NCI-H526 (cell line): Measurements from ENCODE around the gene CRISPLD2.
"Not testable (repeated sequence)": the region's sequence is repeated elsewhere in the genome, so short reads cannot be mapped to it uniquely, and the experiment has no call there.

Experiments used
- DNase-seq, 2 experiments: peaks; one replicate each; lab custom pipeline; 2025; lab: John Stamatoyannopoulos, UW

The CRISPLD2 gene

GRCh38 chr16:84931107-84931494 lies 111.3 kb downstream of the CRISPLD2 start:
- no peak for DNase-seq

GRCh38 chr16:84931506-84931905 lies 111.7 kb downstream of the CRISPLD2 start:
- no peak for DNase-seq

- no peak for DNase-seq
Measured at GRCh38 chr16:84932681-84933080, 112.9 kb downstream of the CRISPLD2 start.

DNA sequence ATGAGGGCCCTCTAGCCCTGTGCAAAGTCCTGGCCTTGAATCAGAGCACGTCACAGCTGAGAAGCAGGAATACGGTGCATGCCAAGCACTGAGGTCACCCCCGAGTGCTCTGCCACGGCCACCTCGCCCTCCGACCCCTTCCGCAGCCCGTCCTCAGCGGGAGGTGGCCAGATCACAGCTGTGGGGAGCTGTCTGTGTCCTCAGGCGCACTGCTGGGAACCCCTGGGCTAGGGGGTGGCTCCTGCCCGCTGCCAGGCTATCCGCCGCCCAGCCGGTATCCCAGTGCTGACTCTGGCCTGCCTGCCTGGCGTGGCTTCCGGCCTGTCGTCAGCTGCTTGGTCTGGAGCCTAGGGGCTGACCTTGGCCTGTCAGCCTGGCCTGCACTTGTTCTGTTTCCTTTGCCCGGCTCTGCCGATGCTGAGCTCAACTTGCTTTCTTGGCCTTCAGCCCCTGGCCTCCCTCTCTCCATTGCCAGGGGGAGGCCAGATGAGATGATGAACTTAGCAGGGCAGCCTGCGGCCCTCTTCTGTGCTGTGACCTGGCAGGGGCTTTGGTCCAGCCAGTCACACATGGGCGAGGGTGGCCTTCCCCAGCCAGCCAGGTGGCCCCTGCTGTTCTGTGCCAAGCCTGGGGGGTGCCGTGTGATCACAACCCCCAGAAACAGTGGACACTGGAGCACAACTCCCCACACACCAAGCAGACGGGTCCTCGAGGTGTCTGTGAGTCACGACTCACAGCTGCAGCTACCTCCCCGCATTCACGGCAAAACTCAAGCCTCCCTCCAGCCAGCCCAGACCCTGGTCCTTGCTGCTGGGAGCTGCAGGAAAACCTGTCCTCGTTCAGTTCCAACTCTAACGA lies 114.2 kb downstream of the CRISPLD2 start:
- no peak for DNase-seq

DNA sequence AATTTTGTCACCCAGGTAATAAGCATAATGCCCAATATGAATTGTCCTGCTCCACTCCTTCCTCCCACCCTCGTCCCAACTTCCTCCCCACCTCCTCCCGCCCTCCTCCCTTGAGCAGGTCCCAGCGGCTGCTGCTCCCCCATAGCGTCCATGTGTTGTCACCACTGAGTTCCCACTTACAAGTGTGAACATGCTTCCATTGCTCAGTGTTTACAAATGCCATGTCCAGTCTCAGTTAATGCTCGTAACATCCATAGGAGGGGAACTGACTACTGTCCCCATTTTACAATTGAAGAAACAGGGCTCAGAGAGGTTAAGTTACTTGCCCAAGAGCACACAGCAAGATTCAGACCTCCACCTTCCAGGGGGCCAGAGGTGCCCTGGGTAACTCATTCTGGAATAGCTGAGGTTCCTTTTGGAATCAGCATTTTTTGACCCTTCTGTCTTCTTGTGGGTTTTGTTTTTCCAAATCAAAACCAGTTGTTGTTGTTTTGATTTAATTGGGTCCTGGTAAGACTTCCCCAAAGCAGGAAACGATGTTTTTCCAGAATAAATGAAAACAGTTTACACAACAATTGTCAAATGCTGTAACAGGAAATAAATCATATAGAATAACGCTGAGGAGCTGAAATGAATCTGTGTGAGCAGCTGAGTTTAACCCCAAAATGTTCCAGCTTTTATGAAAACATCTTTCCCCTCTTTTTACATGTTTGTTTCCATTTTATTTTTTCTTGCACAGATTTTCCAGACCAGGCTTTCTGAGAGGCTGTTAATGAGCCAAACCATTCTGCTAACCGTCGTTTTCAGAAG lies 117.6 kb downstream of the CRISPLD2 start:
- no peak for DNase-seq

DNA sequence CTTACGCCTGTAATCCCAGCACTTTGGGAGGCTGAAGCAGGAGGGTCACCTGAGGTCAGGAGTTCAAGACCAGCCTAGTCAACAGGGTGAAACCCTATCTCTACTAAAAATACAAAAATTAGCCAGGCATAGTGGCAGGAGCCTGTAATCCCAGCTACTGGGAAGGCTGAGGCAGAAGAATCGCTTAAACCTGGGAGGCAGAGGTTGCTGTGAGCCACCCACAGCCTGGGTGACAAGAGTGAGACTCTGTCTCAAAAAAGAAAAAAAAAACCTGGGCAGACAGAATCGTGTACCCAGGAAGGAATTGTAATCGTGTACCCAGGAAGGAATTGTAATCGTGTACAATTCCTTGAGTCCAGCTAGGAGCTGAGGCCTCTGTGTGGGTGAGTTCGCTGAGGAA lies 118.8 kb downstream of the CRISPLD2 start:
- not testable (repeated sequence) for DNase-seq

DNA sequence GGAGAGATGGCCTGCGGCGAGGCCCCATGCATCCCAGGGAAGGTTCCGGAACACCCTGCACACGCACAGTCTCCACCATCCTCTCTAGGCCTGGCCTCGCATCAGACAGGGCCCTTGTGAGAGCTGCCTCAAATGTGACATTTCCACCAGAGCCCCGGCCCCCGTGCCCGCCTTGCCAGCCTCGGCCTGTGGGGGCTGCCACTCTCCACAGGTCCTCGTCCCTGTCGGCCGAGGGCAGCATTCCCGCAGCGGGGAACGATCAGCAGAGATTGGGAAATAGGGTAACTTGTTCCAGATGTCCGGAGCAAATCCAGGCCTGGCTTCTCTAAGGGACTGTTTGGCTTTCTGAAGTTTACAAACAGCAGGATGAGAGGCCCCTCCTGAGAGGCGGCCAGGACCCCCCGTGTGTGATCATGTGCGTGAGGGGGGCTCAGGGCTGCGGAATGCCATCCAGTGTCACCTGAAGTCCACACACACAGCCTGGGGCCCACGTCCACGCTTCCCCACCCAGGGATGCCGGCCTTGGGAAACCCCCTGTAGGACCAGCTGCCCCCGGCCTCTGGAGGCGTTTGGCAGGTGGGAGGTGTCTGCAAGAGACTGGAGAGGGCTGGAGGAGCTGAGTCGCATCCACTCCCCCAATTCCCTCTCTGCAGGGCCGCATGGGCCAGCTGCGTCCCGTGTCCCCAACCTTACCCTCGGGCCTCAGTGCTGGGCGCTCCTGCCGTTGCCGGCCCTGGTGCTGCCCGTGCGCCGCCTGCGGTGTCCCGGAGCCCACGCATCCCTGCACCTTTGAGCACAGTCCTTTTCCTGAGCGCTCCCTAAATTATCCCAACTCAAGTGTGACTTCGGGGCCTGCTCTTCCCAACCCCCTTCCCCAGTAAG lies 121.1 kb downstream of the CRISPLD2 start:
- DNase-seq: no peak

DNA sequence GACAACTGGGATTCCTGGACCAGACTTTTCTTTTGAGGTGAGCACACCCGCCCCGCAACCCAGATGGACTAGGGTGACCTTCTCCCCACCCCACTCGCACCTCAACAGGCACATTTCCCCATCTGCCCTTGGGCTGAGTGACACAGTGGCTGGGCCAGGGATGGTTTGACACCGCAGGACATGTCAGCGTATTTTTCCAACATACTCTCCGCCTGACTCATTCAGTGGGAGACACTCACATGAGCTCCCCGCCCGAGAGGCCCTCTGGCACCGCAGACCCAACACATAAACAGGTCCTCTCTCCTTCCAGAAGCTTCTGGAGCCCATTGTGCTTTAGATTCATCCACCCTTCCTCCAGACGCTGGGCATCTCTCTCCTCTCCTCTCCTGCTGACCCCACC lies 122.1 kb downstream of the CRISPLD2 start:
- no peak for DNase-seq

- DNase-seq: no peak
Measured at GRCh38 chr16:84942786-84943185, 123.0 kb downstream of the CRISPLD2 start.

DNA sequence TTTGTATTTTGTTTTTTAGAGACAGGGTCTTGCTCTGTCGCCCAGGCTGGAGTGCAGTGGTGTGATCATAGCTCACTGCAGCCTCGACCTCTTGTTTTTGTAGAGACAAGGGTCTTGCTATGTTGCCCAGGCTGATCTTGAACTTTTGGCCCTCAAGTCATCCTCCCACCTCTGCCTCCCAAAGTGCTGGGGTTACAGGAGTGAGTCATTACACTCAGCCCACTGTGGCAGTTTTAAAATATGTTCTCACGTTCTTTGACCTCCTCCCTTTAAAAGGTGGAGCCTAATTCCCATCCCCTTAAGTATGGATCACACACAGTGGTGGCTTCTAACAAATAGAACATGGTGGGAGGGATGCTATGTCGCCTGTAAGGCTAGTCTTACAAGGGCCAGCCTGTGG lies 123.8 kb downstream of the CRISPLD2 start:
- no peak for DNase-seq

DNA sequence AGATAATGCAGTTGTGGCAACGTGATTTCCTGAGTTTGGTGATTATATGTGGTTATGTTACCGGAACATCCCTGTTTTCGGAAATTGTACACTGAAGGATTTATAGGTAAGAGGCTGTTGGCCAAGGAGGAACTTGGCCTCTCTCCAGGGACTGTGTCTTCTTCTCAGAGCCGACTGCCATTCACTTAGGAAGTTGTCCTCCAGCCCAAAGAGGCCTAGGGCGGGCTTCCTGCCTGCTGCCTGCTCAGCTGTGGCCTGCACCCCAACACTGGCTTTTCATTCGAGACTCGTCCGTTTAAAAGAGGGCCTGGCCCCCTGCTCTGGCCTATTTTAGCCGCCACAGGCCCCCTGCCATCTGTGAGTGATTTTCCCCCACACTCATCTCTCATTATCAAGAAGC lies 127.2 kb downstream of the CRISPLD2 start:
- DNase-seq: no peak

DNA sequence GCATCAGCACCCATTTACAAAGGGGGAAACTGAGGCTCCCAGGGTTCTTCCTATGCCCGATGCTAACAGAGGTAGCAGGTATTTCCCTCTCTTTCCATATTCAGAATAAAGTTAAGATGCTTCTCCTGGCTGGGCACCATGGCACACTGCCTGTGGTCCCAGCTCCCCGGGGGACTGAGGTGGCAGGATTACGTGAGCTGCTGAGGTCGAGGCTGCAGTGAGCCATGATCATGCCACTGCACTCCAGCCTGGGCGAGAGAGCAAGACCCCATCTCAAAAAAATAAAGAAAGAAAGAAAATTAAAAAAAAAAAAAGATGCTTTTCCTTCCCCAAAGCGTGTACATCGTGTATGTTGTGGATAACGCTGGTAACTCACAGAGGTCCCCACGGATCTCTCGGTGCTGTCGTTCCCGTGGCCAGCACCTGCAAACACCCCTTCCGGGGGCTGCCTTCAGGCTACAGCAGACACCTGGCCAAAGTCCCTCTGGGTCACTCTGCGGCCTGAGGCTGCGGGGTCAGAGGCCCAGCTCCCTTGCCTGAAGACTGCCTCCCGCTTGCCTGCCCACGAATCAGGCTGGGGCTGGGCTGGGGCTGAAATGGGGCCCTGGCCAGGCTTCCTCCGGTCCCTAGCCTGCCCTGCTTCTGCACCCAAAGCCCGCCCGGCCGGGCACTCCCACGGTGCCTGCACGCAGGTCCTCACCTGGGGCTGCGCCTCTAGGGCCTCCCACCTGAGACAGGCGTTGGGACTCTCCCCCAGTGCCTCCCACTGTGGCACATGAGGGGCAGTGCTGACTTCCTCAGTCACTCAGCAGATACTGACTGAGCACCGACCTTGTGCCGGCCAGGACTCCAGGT lies 128.4 kb downstream of the CRISPLD2 start:
- DNase-seq: no peak

DNA sequence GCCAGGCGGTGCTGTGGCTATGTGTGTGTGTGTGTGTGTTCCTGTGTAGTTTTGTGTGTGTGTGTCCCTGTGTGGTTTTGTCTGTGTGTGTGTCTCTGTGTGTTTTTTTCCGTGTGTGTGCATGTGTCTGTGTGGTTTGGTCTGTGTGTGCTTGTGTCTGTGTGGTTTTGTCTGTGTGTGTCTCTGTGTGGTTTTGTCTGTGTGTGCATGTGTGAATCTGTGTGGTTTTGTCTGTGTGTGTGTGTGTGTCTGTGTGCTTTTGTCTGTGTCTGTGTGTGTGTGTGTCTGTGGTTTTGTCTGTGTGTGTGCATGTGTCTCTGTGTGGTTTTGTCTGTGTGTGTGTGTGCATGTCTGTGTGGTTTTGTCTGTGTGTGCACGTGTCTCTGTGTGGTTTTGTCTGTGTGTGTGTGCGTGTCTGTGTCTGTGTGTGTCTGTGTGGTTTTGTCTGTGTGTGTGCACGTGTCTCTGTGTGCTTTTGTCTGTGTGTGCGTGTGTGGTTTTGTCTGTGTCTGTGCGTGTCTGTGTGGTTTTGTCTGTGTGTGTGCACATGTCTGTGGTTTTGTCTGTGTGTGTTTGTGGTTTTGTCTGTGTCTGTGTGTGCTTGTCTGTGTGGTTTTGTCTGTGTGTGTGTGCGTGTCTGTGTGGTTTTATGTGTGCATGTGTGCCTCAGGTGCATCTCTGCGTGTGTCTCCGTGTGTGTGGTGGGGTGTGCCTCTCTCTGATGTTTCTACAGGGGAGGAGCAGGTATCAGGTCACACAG lies 129.2 kb downstream of the CRISPLD2 start:
- DNase-seq: no peak

DNA sequence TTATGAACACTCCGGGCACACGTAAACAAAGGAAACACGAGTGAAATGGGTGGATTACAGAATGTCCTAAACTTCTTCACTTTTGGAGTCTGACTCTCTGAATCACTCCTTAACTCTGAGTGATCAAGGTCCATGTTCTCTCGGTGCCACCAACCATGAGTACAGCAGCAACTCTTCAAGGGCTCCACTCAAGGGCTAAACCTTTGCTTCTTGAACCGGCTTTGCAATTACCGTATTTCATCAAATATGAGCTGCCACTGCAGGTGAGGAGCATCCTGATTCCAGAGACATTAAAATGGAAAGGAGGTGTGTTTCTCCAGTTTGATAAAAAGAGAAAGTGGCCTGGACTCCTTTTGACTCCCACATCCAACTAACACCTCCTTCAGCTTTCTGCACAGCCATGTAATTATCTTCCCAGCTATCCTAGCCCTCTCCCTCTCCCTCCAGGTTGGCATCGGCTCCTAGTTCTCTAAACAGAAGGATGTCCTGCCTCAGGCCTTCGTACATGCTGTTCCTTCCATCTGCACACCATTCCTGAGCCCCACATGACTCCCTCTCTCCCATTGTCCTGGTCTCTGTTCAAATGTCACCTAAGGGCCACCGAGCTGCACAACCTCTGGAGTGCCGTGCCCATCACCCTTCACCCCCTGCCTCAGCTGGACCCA lies 130.1 kb downstream of the CRISPLD2 start:
- DNase-seq: no peak

DNA sequence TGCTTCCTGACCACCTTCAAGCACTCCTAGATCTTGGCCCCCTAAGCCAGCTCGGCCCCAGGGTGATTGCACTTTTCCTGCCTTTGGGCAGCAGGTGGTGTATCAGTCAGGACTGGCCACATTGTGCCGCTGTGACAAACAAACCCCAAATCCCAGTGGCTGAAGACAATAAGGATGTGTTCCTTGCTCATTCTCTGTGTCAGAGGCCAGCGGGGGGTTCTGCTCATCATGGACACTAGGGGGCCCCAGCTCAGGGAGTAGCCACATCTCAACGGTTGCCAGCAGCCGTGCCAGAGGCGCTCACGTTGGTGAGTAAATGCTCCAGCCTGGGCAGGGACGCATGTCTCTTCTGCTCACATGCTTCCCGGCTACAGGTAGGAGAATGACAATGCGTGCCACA lies 131.1 kb downstream of the CRISPLD2 start:
- DNase-seq: peak in 1 of 2 experiments; percentile 46

DNA sequence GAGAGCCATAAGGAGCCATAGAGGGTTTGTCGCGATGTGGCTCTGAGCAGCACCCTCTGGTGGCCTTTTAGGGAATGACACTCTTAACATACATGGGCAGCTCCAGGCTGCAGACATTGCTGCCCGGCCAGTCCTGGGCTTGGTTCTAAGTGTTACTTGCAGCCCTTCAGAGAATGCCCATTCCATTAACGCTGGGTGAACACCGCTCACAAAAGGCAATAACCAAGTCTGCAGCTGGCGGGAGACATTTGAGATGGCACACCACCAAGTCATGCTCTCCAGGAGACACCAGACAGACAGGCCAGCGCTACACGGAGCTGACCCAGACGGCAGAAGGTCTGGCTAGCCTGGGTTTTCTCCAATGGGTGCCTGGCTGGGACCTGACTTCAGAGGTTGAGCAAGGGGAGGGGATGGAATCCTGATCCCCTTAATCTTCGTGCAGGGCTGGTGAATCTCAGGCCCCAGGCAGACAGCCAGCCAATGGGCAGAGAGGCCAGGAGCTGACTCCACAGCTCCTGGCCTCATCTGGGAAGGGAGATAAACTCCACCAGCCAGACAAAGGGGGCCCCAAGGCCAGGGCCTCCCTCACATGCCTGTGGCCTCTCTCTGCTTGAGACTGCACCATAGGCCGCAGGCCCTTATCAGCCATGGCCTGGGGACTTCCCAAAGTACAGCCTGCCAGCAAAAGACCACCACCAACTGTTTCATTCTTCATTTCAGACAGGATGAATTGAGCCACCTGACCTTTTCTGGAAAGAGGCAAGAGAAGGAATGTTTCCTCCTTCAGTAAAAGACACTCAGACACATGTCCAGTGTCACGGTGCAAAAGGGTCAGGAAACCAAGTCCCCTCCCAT lies 132.8 kb downstream of the CRISPLD2 start:
- peak; percentile 17 to 76 for DNase-seq

DNA sequence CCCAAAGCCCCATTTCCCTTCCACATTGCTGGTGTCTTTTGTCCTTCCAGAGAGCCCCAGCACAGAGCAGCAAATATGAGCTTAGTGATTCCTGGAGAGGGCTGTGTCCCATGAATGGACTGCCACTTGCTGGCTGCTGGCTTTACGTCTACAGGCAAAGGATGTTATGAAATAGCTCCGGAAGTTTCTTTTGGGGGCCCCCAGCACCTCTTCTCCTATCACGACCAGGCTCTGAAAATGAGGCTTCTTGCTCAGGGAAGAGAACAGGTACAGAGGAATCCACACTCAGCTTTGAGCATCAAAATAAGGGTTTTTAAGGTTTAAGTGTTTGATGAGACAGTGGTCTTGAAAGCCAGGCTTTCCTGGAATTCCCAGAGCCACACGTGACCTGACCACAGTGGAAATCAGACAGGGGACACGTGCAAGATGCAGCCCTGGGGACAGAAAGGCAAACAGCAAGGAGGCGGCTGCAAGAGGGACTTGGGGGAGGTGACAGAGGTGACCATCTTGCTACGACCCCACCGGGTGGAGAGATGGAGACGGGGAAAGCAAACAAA lies 133.5 kb downstream of the CRISPLD2 start:
- no peak for DNase-seq

DNA sequence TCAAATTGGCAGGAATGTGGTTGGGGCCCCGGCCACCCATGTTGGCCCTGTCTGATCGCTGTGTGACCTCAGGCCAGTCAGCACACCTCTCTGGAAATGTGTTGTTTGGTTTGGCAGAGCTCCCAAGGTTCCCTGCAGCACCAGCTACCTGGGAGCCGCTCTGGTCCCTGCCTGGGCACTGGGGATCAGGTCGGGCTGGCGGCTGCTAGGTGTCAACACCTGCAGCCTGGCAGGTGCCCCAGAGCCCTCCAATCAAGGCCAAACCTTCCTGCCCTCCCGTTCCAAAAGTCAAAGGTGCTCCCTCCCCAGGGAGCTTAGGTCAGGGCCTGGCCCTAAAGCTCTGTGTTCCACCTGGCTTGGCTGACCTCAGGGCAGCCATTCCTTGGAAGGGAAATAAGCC lies 135.6 kb downstream of the CRISPLD2 start:
- DNase-seq: no peak

DNA sequence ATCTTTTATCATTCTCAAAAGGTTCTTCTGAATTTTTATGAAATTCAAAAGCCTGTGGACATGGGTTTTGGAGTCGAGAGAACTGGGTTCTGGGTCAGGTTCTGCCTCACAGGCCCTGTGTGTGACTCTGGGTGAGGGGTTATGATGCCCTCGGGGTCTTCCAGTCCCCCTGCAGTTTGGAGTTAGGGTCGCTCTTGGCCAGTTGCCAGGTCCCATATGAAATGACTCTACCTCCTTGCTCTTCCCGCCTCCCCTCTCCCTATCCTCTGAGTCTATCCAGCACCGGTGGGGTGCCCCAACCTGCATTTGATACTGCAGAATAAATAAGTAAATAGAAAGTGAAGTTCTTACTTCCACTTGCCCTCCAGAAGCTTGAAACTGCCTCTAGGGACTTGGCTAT lies 137.4 kb downstream of the CRISPLD2 start:
- DNase-seq: no peak
